ENCODE results near the gene ZNF598. TPM values are rescaled to one million over a fixed set of nuclear protein-coding genes. Genes with fewer than 3 reads are reported as not detected.

Gene ZNF598
- total and polyA plus RNA-seq, 2 donors from 2014 or later, result 14.3 to 34.9 TPM

GRCh38 chr16:1973461-1974156, 36.0 kb downstream of the ZNF598 start:
- Histone ChIP-seq H3K9me3 (ENCODE audit: control insufficient read depth in 2 of 3, insufficient read depth in 1 of 3, low read length in 3 of 3) (no peaks in the 10 kb centered on the region), H3K4me3 (ENCODE audit: low read length in 3 of 3) (no peak overlapping the region), H3K27me3 (ENCODE audit: control insufficient read depth, insufficient read depth, low read length) (no peaks in the 10 kb centered on the region), H3K9ac (ENCODE audit: low read length in 3 of 3) (no peak overlapping the region), H3K27ac (ENCODE audit: low read depth in 2 of 2, low read length in 2 of 2) (no peak overlapping the region), H3K4me1 (ENCODE audit: control insufficient read depth in 2 of 3, insufficient read depth in 2 of 3, low read depth in 1 of 3, low read length in 3 of 3) (peaks cover 0 to 11% (median 4%) of the 10 kb centered on the region in 3 donors), H3K36me3 (ENCODE audit: control insufficient read depth in 2 of 3, insufficient read depth in 3 of 3, low read length in 3 of 3) (peaks cover 0 to 21% (median 13%) of the 10 kb centered on the region in 3 donors)
- intact Hi-C loops (cut with DNase I), result no loop called here
- FAIRE-seq (no peak), DNase-seq (peak in 1 of 5 donors; percentile 66)
- no peak for TF ChIP-seq CTCF (IDR thresholded peaks at IDR 0.05; ENCODE audit: borderline replicate concordance, extremely low read depth, insufficient read depth)

GRCh38 chr16:1972490-1972877, 37.1 kb downstream of the ZNF598 start:
- Histone ChIP-seq H3K9me3 (ENCODE audit: control insufficient read depth in 2 of 3, insufficient read depth in 1 of 3, low read length in 3 of 3) (no peaks in the 10 kb centered on the region), H3K9ac (ENCODE audit: low read length in 3 of 3) (peak overlapping the region in 2 of 3 donors; percentile 73 to 94), H3K4me3 (ENCODE audit: low read length in 3 of 3) (peak overlapping the region; percentile 87 to 90 (median 90)), H3K4me1 (ENCODE audit: control insufficient read depth in 2 of 3, insufficient read depth in 2 of 3, low read depth in 1 of 3, low read length in 3 of 3) (peaks cover 0 to 11% (median 4%) of the 10 kb centered on the region in 3 donors), H3K27me3 (ENCODE audit: control insufficient read depth, insufficient read depth, low read length) (no peaks in the 10 kb centered on the region), H3K27ac (ENCODE audit: low read depth in 2 of 2, low read length in 2 of 2) (no peak overlapping the region), H3K36me3 (ENCODE audit: control insufficient read depth in 2 of 3, insufficient read depth in 3 of 3, low read length in 3 of 3) (peaks cover 0 to 21% (median 13%) of the 10 kb centered on the region in 3 donors)
- DNase-seq, result peak in 2 of 5 donors; percentile 66 to 80
- no peak for TF ChIP-seq CTCF (IDR thresholded peaks at IDR 0.05; ENCODE audit: borderline replicate concordance, extremely low read depth, insufficient read depth)
- FAIRE-seq, result no peak
- intact Hi-C loops (cut with DNase I), result no loop called here

GRCh38 chr16:1971796-1972489, 37.7 kb downstream of the ZNF598 start, which contains the start of gene TBL3:
TBL3 (plus strand) TSS chr16:1972053; CDS start chr16:1972165, 112 bp downstream.
- Histone ChIP-seq H3K4me1 (ENCODE audit: control insufficient read depth in 2 of 3, insufficient read depth in 2 of 3, low read depth in 1 of 3, low read length in 3 of 3) (peaks cover 0 to 11% (median 4%) of the 10 kb centered on the region in 3 donors), H3K9ac (ENCODE audit: low read length in 3 of 3) (peak within 1 kb of the TSS; percentile 73 to 94 (median 78)), H3K4me3 (ENCODE audit: low read length in 3 of 3) (peak within 1 kb of the TSS; percentile 87 to 90 (median 90)), H3K27ac (ENCODE audit: low read depth in 2 of 2, low read length in 2 of 2) (peak within 1 kb of the TSS; percentile 88 to 95), H3K9me3 (ENCODE audit: control insufficient read depth in 2 of 3, insufficient read depth in 1 of 3, low read length in 3 of 3) (no peaks in the 10 kb centered on the region), H3K36me3 (ENCODE audit: control insufficient read depth in 2 of 3, insufficient read depth in 3 of 3, low read length in 3 of 3) (peaks cover 0 to 20% (median 12%) of the 10 kb centered on the region in 3 donors), H3K27me3 (ENCODE audit: control insufficient read depth, insufficient read depth, low read length) (no peaks in the 10 kb centered on the region)
- DNase-seq, result peak; percentile 96 to 98 (median 97)
- peak; percentile 26 for TF ChIP-seq CTCF (IDR thresholded peaks at IDR 0.05; ENCODE audit: borderline replicate concordance, extremely low read depth, insufficient read depth)
- FAIRE-seq, result no peak
- intact Hi-C loops (cut with DNase I), result no loop called here

Measured in kidney (tissue), 14 donors.